Measurements from ENCODE around the gene BAIAP2.
A peak's percentile ranks its signal among the peaks of the same experiment; 100 is the strongest.

Gene BAIAP2

GRCh38 chr17:81034779-81035520 is at the start of gene BAIAP2:
Gene BAIAP2, plus strand, starts transcription at chr17:81035151. Its CDS starts 104 bp downstream, at chr17:81035255.
- DNase-seq: peak; percentile 90 to 93

GRCh38 chr17:80986046-80986445 is 48.9 kb upstream of the BAIAP2 start:
- no peak for DNase-seq

- peak; percentile 13 to 25 for DNase-seq
Measured at GRCh38 chr17:80986816-80987475, 48.0 kb upstream of the BAIAP2 start.

- no peak for DNase-seq
Measured at GRCh38 chr17:80987941-80988461, 47.0 kb upstream of the BAIAP2 start.

GRCh38 chr17:80989586-80989913 is 45.4 kb upstream of the BAIAP2 start:
- DNase-seq: no peak

- DNase-seq: no peak
Measured at GRCh38 chr17:80990921-80991644, 43.9 kb upstream of the BAIAP2 start.

- DNase-seq: peak; percentile 11 to 25
Measured at GRCh38 chr17:80991645-80992076, 43.3 kb upstream of the BAIAP2 start, which contains the start of gene CHMP6. Gene CHMP6, plus strand, starts transcription at chr17:80991841. Its CDS starts 78 bp downstream, at chr17:80991919.

GRCh38 chr17:80992077-80992947 is 42.6 kb upstream of the BAIAP2 start:
- no peak for DNase-seq

GRCh38 chr17:80992948-80993624 is 41.9 kb upstream of the BAIAP2 start:
- no peak for DNase-seq

GRCh38 chr17:80995131-80995530 is 39.8 kb upstream of the BAIAP2 start:
- no peak for DNase-seq

GRCh38 chr17:80996422-80997305 is 38.3 kb upstream of the BAIAP2 start:
- no peak for DNase-seq

- peak in 1 of 2 donors; percentile 73 for DNase-seq
Measured at GRCh38 chr17:80997424-80998117, 37.4 kb upstream of the BAIAP2 start.

- DNase-seq: no peak
Measured at GRCh38 chr17:80998118-80998747, 36.7 kb upstream of the BAIAP2 start.

- no peak for DNase-seq
Measured at GRCh38 chr17:80998748-80999535, 36.0 kb upstream of the BAIAP2 start.

GRCh38 chr17:80999536-81000333 is 35.2 kb upstream of the BAIAP2 start:
- DNase-seq: no peak

GRCh38 chr17:81000334-81000630 is 34.7 kb upstream of the BAIAP2 start:
- DNase-seq: no peak

- no peak for DNase-seq
Measured at GRCh38 chr17:81000631-81001357, 34.2 kb upstream of the BAIAP2 start.
